Esophagus squamous epithelium (tissue), 4 donors: ENCODE results near the gene HMCN2.

Source experiments
- CTCF ChIP-seq, 6 experiments: fragments of 450-650 bp in 4 of 6; fragments of 200-600 bp in 2 of 6; sonication (generic) in 2 of 6; IDR thresholded peaks; one replicate each; pipeline ENCODE4 v1.5.1; 2016 to 2019; ENCODE audit warnings: antibody characterized with exemption in 6 of 6, mild to moderate bottlenecking in 4 of 6, moderate library complexity in 4 of 6
- POLR2A ChIP-seq, 4 donors: fragments of 450-650 bp; IDR thresholded peaks; one replicate each; pipeline ENCODE4 v1.6.1; 2017; ENCODE audit warnings: antibody characterized with exemption in 4 of 4, mild to moderate bottlenecking in 4 of 4, moderate library complexity in 3 of 4

GRCh38 chr9:130242270-130243014 lies 23.1 kb upstream of the HMCN2 start:
- TF ChIP-seq POLR2A (IDR thresholded peaks at IDR 0.05) (no peak), CTCF (IDR thresholded peaks at IDR 0.05) (no peak)
